DMS153 (cell line): ENCODE results near the gene SULT6B1.
"Not testable (repeated sequence)": the region's sequence is repeated elsewhere in the genome, so short reads cannot be mapped to it uniquely, and the experiment has no call there.

Experiments used
- DNase-seq: peaks from one replicate; lab custom pipeline; 2025; lab: John Stamatoyannopoulos, UW

The SULT6B1 gene

GRCh38 chr2:37196320-37197195 lies 8.1 kb upstream of the SULT6B1 start, which contains the start of gene CEBPZOS:
TSS of gene CEBPZOS (plus strand) at chr2:37196496. CDS start at chr2:37199705, 3,209 bp downstream.
- DNase-seq, result peak; percentile 63

DNA sequence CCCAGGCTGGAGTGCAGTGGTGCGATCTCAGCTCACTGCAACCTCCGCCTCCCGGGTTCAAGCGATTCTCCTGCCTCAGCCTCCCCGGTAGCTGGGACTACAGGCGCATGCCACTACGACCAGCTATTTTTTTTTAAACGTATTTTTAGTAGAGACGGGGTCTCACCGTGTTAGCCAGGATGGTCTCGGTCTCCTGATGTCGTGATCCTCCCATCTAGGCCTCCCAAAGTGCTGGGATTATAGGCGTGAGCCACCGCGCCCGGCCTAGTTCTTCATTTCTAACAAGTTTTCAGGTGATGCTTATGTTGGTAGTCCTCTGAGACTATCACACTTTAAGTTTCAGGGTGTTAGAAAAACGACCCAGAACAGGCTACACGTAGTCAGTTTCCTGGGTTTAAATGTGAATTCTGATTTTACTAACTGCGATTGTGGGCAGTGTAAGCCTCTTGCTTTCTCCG lies 7.4 kb upstream of the SULT6B1 start:
- DNase-seq, result not testable (repeated sequence)

DNA sequence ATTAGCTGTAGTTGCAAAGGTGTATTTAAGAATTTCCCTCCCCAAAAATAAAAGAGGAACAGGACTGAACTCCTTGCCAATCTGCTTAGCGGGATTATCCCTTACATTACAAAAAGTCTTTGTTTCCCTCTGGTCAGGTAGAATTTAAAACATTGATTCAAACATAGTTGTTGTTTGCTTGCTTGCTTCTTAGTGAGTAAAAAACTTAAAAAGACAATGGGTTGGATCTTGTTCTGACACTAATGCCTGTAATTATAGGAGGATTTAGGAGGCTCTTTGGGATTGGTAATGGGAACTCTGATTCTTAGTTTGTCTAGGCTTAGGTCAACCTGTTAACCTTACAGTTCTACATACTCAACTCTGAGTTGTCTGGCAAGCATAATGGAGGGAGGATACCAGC lies 4.1 kb upstream of the SULT6B1 start:
- no peak for DNase-seq

DNA sequence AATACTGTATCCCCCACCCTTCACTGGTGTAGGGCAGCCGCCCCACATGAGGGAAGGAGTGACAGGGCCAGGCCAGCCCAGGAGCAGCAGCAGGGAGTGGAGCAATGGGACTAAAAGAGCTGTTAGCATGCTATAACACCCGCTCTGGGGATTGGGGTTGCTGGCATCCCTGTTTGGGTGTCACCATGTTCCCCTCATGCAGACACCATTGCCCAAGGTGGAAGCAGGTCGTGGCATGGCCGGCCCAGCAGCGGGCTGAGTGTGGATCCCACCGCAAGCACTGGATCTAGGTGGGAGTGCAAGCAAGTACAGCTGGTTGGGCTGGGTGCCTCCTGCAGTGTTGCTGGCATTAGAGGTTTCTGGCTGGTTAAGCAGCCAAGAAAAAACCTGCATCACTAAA lies 3.3 kb upstream of the SULT6B1 start:
- no peak for DNase-seq

DNA sequence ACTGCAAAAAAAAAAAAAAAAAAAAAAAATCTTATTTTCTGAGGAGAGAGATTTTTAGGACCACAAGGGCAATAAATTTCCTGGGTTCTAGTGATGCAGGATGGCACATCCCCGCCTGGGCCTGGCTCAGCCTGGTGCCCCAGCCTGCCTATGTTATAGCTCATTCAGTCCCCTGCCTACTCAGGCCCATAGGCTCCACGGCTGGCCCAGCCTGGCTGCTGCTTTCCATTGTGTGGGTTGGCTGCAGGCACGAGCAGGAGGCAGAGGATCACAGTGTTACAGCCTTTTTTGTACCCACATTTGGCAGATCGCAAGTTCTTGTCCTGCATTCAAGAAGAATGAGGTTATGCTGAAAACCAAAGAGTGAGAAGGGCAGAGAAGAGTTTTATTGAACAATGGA lies 2.8 kb upstream of the SULT6B1 start:
- no peak for DNase-seq

DNA sequence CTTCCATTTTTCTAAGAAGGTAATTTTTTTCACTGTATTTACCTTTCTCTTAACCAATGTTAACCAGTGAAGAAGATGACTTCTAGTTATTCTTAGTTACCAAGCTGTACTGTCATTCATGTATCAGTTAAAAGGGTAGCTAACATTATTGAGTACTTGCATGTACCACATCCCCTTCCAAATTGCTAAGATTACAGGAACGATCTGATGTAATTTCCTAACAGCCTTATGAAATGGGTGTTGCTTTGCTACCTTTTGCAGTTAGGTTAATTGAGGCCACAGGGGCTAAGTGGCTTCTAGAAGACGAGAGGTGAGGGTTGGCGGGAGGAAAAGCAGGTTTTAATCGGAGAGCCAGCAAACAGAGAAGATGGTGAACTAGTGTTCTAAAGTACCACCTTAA lies 1.8 kb upstream of the SULT6B1 start:
- DNase-seq, result no peak

GRCh38 chr2:37189452-37190153 lies 1.1 kb upstream of the SULT6B1 start:
- no peak for DNase-seq

- DNase-seq, result no peak
Measured at GRCh38 chr2:37181726-37182684, 6.5 kb downstream of the SULT6B1 start.

DNA sequence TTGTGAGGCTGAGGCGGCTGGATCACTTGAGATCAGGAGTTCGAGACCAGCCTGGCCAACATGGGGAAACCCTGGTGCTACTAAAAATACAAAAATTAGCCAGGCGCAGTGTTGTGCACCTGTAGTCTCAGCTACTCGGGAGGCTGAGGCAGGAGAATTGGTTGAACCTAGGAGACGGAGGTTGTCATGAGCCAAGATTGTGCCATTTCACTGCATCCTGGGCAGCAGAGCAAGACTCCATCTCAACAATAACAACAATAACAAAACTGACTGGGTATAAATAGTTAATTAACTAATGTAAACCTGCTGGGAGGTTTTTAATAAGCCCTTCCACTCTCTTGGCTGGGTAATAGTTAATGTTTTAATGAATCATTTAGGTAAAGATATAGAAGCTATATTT lies 7.8 kb downstream of the SULT6B1 start:
- DNase-seq, result no peak

DNA sequence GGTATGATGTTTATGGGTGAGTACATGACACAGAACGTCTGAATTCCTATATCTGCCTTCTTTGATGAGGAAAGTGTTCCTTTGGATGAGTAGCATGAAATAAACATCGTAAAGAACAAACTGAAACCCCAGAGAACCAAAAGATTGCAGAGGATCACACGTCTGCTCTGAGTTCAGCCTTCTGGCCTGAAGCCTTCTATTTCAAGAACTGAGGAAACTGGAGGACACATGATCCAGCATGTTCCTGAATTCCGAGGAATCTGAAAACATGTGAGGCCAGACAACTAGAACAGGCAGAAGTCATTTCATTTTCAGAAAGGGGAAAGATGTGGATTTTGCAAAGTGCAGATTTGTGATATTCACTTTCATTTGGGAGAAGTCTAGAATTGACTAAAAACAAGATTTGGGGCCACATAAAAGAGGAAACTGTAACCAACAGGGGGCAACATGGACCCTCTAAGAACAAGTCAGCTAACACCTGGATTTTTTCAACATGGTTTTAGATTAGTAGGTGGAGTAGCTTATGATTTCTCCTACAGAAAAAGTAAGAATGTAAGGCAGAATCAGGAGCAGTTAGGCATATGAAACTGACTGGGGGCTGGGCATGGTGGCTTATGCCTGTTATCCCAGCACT lies 8.3 kb downstream of the SULT6B1 start:
- DNase-seq, result no peak

GRCh38 chr2:37173741-37174140 lies 14.7 kb downstream of the SULT6B1 start:
- no peak for DNase-seq

- no peak for DNase-seq
Measured at GRCh38 chr2:37171624-37171950, 16.9 kb downstream of the SULT6B1 start.

- DNase-seq, result no peak
Measured at GRCh38 chr2:37168217-37168981, 20.1 kb downstream of the SULT6B1 start.

GRCh38 chr2:37167636-37168180 lies 20.8 kb downstream of the SULT6B1 start:
- DNase-seq, result no peak

GRCh38 chr2:37164757-37165156 lies 23.7 kb downstream of the SULT6B1 start:
- no peak for DNase-seq

DNA sequence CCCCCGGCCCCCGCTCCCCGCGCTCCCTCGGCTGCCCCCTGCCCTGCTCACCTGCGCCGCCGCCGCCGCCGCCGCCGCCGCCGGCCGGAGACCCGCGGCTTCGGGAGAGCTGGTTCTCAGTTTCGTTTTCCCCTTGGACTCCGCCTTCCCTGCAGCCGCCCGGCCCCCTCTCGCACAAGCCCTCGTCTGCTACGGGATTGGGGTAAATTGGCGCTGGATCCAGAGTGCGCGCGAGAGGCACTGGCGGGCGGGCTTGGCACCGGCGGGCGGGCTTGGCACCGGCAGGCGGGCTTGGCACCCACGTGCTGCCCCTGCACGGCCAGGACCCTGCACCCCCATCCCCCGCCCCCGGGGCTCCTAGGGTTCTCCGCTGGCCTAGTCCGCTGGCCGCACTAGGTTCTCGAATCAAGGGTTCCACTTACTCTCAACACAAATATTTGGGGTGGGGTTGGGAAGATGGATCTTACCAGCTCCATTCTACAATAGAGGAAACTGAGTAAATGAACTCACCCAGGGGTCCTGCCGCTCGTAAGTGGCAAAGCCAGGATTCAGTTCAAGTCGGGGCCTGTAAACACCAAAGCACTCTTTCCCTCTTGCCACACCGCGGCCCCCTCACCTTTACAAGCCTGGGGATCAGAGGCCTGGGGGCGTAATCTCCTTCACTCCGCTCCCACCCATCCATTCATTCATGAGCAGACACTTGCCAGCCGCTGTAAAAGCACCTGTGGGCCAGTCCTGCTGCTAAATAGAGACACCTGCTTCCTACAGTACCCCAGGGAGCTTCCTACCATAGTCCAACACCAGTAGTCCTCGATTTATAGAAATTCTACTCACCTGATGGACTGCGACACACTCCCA lies 31.4 kb downstream of the SULT6B1 start, which contains the start of gene EIF2AK2:
Gene EIF2AK2 (minus strand): TSS at position 124 of the 858 bp plus-strand sequence. CDS start 9,174 bp downstream, outside the sequence.
- DNase-seq, result peak; percentile 72

GRCh38 chr2:37156071-37156856 lies 32.2 kb downstream of the SULT6B1 start:
- peak; percentile 6 for DNase-seq

DNA sequence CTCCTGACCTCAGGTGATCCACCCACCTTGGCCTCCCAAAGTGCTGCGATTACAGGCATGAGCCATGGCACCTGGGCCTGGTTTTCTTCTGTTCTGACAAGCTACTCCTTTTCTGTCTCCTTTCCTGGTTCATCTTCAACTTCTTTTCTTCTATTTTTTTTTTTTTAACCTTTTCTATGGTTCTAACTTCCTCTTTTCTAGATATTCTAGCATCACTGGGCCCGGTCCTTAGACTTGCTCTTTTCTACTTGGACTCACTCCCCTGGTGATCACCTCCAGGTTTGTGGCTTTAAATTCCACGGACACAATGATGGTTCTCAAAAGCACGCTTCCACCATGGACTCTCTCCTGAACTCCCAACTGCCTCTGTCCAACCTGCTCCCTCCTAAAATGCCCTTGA lies 33.7 kb downstream of the SULT6B1 start:
- no peak for DNase-seq

DNA sequence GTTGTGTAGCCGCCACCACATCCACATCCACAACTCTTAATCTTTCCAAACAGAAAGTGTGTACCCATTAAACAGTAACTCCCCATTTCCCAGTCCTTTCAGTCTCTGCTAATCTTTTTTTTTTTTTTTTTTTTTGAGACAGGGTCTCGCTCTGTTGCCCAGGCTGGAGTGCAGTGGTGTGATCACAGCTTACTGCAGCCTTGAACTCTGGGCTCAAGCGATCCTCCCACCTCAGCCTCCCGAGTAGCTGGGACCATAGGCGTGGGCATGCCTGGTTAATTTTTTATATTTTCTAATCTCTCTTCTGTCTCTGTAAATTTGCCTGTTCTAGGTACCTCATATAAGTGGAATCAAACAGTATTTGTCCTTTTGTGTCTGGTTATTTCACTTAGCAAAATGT lies 35.2 kb downstream of the SULT6B1 start:
- no peak for DNase-seq
